Ectodermal cell (in vitro differentiated cells): ENCODE results near the gene KYNU.
"Not testable (repeated sequence)": the region's sequence is repeated elsewhere in the genome, so short reads cannot be mapped to it uniquely, and the experiment has no call there.

ENCODE experiments used
- H3K27ac ChIP-seq: 2 replicates; pipeline ENCODE4 v1.7.0; 2013; ENCODE audit warnings: mild to moderate bottlenecking, low read depth, low read length; ENCODE audit not compliant: insufficient read depth, poor library complexity, severe bottlenecking
- H3K27me3 ChIP-seq: 2 replicates; pipeline ENCODE4 v1.7.0; 2013; ENCODE audit warnings: mild to moderate bottlenecking, low read length; ENCODE audit not compliant: insufficient read depth, control insufficient read depth, poor library complexity, severe bottlenecking
- H3K36me3 ChIP-seq: one replicate; pipeline ENCODE4 v1.7.0; 2013; ENCODE audit warnings: low read length; ENCODE audit not compliant: control insufficient read depth, insufficient read depth
- H3K4me1 ChIP-seq: one replicate; pipeline ENCODE4 v1.7.0; 2013; ENCODE audit warnings: low read length; ENCODE audit not compliant: control insufficient read depth, insufficient read depth
- H3K4me3 ChIP-seq: 2 replicates; pipeline ENCODE4 v1.7.0; 2013; ENCODE audit warnings: low read depth, low read length, control low read depth; ENCODE audit not compliant: insufficient read depth
- H3K9me3 ChIP-seq: 2 replicates; pipeline ENCODE4 v1.7.0; 2013; ENCODE audit warnings: mild to moderate bottlenecking, low read length, moderate library complexity; ENCODE audit not compliant: control insufficient read depth
- WGBS, 2 experiments: methylation state at CpG; one replicate each; pipeline ENCODE4 v1.1.7; 2013; ENCODE audit warnings: missing lambda C conversion rate in 2 of 2; 5-methylcytosine and 5-hydroxymethylcytosine counted together

KYNU gene

DNA sequence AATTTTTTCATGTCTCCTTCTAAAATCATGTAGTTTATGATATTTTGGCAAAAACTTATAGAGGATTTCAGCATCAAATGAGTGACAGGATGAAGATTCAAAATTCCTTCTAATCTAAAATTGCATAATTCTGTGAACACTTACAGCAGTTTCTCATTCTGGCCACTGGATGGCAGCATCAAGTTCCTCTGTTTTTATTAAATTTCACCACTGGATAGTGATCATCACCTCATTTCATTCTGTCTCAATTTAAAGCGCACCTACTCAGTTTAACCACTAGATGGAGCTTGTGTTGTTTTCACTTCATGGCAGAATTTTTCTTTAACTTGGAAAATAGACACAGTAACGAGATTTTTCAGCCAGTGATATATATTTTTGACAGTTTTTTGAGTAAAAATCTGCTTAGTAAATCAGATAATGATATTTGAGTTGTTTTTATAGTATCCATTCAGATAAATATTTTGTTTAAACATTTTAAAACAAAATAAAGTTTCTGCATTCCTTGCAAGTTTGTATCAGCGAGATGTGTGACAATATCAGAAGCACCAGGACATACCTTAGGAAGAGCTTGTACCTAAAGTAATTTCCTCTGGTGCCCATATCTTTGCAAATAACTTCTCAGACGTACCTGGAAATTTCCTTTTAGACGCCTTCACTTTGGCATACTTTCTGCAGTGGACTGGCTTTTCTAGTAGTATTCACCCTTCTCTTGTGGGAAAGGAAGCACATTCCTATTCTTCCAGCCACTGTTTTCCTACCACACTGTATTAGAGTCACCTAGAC lies 157.0 kb downstream of the KYNU start:
- no peak overlapping the region for H3K27ac ChIP-seq
- H3K9me3 ChIP-seq, result no peaks in the 10 kb centered on the region
- WGBS, 2 experiments, result 61 to 62% methylated on average over 5 of the region's 5 CpGs
- H3K4me3 ChIP-seq, result no peak overlapping the region
- H3K4me1 ChIP-seq, result no peaks in the 10 kb centered on the region
- H3K27me3 ChIP-seq, result no peaks in the 10 kb centered on the region
- H3K36me3 ChIP-seq, result no peaks in the 10 kb centered on the region

GRCh38 chr2:143051465-143051864 lies 174.0 kb downstream of the KYNU start:
- Histone ChIP-seq H3K4me3 (no peak overlapping the region), H3K27ac (no peak overlapping the region), H3K9me3 (no peaks in the 10 kb centered on the region), H3K4me1 (no peaks in the 10 kb centered on the region), H3K27me3 (no peaks in the 10 kb centered on the region), H3K36me3 (no peaks in the 10 kb centered on the region)
- WGBS, 2 experiments, result 87 to 95% methylated on average over 1 of the region's 1 CpG

DNA sequence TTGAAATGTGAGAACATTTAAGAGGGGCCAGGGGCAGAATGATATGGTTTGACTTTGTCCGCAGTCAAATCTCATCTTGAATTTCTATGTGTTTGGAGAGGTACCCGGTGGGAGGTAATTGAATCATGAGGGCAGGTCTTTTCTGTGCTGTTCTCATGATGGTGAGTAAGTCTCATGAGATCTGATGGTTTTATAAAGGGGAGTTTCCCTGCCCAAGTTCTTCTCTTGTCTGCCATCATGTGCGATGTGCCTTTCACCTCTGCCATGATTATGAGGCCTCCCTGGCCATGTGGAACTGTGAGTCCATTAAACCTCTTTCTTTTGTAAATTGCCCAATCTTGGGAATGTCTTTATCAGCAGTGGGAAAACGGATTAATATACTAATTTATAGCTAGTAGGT lies 176.0 kb downstream of the KYNU start:
- H3K36me3 ChIP-seq, H3K27ac ChIP-seq, H3K4me1 ChIP-seq, H3K27me3 ChIP-seq, H3K4me3 ChIP-seq, H3K9me3 ChIP-seq: not testable (repeated sequence)
- WGBS, 2 experiments, result 96 to 98% methylated on average over 4 of the region's 4 CpGs

GRCh38 chr2:143056550-143056949 lies 179.1 kb downstream of the KYNU start:
- Histone ChIP-seq H3K9me3 (peaks cover 4% of the 10 kb centered on the region), H3K4me3 (no peak overlapping the region), H3K27me3 (no peaks in the 10 kb centered on the region), H3K36me3 (no peaks in the 10 kb centered on the region), H3K27ac (no peak overlapping the region), H3K4me1 (no peaks in the 10 kb centered on the region)
- WGBS, 2 experiments, result 97 to 98% methylated on average over 5 of the region's 5 CpGs

DNA sequence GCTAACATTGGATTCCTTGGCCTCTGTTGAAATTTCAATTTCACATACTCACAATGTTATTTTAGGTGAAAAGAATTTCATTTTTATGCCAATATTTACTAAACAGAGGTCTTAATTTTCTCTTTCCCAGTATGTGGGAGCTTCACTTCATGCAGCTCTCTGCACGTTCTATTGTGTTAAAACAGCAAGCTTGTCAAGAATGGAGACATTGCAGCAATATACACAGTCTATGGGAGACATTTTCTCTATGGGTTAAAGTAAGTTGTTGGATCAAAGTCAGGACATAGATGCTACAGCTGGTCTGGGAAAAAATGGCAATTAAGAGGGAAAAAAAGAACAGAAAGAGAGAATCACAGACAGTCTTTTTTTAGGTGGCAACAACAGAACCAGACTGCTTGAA lies 181.4 kb downstream of the KYNU start:
- Histone ChIP-seq H3K27ac (no peak overlapping the region), H3K27me3 (no peaks in the 10 kb centered on the region), H3K4me1 (no peaks in the 10 kb centered on the region), H3K36me3 (no peaks in the 10 kb centered on the region), H3K9me3 (peaks cover 4% of the 10 kb centered on the region), H3K4me3 (no peak overlapping the region)
- whole genome bisulfite sequencing, 2 experiments, result 87 to 100% methylated on average over 1 of the region's 1 CpG

DNA sequence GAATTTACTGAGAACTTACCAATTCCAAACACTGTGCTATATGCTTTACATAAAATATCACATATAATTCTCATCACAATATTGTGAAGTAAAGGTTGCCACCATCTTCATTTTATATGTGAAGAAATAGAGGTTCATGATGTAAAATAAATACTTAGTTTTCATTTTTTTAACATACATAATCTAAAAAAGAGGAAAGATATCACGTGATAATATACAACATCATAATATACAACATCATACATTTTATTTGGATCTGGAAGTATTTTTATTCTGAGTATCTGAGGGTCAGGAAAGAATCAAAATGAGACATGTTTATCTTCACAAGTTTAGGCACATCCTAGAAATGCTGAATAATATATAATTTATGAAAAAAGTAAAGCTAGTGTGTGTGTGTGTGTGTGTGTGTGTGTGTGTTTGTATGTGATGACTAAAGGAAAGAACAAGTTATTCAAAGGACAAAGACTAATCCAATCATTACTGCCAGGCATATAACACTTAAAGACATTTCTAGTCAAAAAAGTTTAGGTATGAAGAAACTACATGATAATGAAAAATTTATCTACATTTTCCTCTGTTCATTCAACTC lies 186.2 kb downstream of the KYNU start:
- no peaks in the 10 kb centered on the region for H3K4me1 ChIP-seq
- WGBS, 2 experiments, result no CpG with 5 or more reads among the region's 1 CpG
- no peak overlapping the region for H3K27ac ChIP-seq
- no peaks in the 10 kb centered on the region for H3K9me3 ChIP-seq
- no peaks in the 10 kb centered on the region for H3K27me3 ChIP-seq
- H3K4me3 ChIP-seq, result no peak overlapping the region
- H3K36me3 ChIP-seq, result no peaks in the 10 kb centered on the region

DNA sequence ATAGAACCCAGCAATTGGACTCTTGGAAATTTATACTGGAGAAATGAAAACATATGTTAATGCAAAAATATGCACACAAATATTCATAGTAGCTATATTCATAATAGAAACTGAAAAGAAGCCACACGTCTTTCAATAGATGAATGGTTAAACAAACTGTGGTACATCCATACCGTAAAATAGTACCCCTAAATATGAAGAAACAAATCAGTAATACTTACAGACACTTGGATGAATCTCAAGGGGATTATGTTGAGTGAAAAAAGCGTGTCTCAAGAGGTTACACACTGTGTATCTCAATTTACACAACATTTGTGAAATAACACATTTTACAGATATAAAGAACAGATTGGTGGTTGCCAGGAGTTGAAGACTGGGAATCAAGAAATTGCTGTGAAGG lies 190.6 kb downstream of the KYNU start:
- Histone ChIP-seq H3K36me3 (no peaks in the 10 kb centered on the region), H3K4me1 (no peaks in the 10 kb centered on the region), H3K9me3 (no peaks in the 10 kb centered on the region), H3K27me3 (no peaks in the 10 kb centered on the region), H3K27ac (no peak overlapping the region), H3K4me3 (no peak overlapping the region)
- WGBS, 2 experiments, result 100% methylated on average over 1 to 3 of the region's 3 CpGs

DNA sequence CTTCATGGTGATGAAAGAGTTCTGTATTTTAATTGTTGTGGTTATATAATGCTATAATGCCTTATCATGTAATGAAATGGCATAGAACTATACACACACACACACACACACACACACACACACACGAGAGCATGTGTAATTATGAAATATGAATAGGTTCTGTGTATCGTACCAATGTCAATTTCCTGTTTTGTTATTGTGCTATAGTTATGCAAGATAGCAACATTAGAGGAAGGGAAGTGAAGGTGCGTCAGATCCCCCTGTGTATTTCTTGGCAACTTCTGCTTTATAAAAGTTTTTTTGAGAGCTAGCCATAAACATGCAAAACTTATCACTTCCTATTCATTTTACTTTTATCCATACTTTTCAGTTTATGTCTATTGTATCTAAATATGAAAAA lies 191.0 kb downstream of the KYNU start:
- no peaks in the 10 kb centered on the region for H3K36me3 ChIP-seq
- no peaks in the 10 kb centered on the region for H3K4me1 ChIP-seq
- no peaks in the 10 kb centered on the region for H3K9me3 ChIP-seq
- no peaks in the 10 kb centered on the region for H3K27me3 ChIP-seq
- H3K27ac ChIP-seq, result no peak overlapping the region
- WGBS, 2 experiments, result 73 to 94% methylated on average over 2 of the region's 3 CpGs
- H3K4me3 ChIP-seq, result no peak overlapping the region

GRCh38 chr2:143070704-143071103 lies 193.2 kb downstream of the KYNU start:
- no peak overlapping the region for H3K4me3 ChIP-seq
- H3K4me1 ChIP-seq, result no peaks in the 10 kb centered on the region
- no peaks in the 10 kb centered on the region for H3K36me3 ChIP-seq
- H3K27me3 ChIP-seq, result no peaks in the 10 kb centered on the region
- H3K27ac ChIP-seq, result no peak overlapping the region
- 90 to 92% methylated on average over 1 of the region's 1 CpG for WGBS, 2 experiments
- H3K9me3 ChIP-seq, result no peaks in the 10 kb centered on the region

DNA sequence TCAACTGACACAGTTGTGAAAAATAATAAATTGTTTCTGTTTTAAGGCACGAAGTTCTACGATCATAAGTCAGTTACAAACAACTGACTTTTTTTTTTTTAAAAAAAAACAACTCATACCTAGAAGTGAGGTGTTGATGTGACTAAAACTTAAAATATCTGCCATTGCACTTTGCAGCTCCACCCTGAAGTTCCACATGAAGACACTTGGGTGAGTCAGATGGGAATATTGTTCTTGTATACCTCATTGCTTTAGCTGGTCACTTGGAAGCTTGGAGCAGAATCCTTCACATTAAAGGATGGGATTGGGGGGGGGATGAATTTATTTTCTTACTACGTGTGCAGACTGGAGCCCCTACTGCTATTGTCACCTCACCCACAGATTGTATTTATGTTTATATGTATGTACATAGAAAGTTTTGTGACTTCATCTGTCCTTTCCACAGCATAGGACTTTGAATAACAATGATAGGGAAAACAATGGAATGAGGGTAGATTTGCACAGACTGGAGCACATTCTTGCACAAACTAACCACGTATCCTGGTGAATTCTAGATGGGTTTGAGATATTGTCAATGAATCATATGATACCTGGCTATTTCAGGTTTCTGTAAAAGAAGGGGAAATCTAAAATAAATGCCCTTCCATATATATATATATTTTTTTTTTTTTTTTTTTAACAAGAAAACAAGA lies 193.9 kb downstream of the KYNU start:
- Histone ChIP-seq H3K27me3 (no peaks in the 10 kb centered on the region), H3K27ac (no peak overlapping the region), H3K4me1 (no peaks in the 10 kb centered on the region), H3K36me3 (no peaks in the 10 kb centered on the region), H3K9me3 (no peaks in the 10 kb centered on the region), H3K4me3 (no peak overlapping the region)
- 89 to 100% methylated on average over 1 of the region's 4 CpGs for WGBS, 2 experiments
